G401 (cell line): ENCODE measurements around the gene IGSF9B. TPM values are rescaled to one million over a fixed set of nuclear protein-coding genes. Genes with fewer than 3 reads are reported as not detected.
"Not testable (repeated sequence)": the region's sequence is repeated elsewhere in the genome, so short reads cannot be mapped to it uniquely, and the experiment has no call there.

Source experiments
- DNase-seq: peaks from one replicate; pipeline ENCODE4 v3.0.0-alpha.2; 2015; ENCODE audit warnings: low spot score
- in situ Hi-C: cut with HindIII; loops from 2 replicates; pipeline ENCODE4 v1.10.0; 2016; ENCODE audit warnings: low sequenced_read_pairs, mixed read lengths
- total RNA-seq: library from RNA; depleted of rRNA; stranded (reverse); fragments of >200 nt; shearing (Covaris generic); gene quantifications from 2 replicates; pipeline ENCODE4 v1.2.3, GENCODE V29; 2014; rRNA removed

Gene IGSF9B
- 0.51 and 0.74 TPM in 2 replicates for total RNA-seq

GRCh38 chr11:133956650-133957633, at the start of gene IGSF9B:
Gene IGSF9B, minus strand, starts transcription at chr11:133956968. Its CDS starts 214 bp downstream, at chr11:133956754.
- in situ Hi-C loops: no loop called here
- peak; percentile 94 for DNase-seq

DNA sequence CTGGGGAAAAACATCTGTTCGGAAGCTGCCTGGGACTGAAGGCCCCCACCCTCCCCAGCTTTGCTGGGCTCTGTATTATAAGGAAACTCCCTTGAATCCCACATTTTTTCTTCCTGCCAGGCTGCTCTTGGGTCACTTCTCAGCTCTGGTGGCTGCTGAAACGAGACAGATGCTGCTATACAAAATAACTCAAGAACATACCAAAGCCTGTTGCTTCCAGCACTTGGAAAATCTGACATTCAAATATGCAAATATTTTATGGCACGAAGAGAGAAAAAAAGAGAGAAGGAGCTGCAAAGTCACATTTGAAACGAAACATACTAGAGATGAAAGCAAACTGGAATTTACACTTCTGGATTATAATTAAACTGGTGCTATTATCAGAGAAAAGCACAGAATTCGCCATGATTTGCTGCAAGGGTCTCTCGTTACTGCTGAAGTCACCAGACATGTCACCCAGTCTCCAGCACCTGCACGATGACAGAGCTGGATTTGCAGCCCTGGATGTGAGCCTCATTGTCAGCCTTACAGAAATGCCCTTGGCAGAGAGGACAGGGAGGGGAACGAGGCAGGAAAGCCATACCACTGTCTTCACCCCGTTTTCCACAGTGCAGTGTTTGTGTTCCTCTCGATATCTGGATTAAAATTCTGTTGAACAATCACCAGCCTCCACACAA, 47.9 kb upstream of the IGSF9B start:
- no peak for DNase-seq
- in situ Hi-C loops: no loop called here

- DNase-seq: no peak
- in situ Hi-C loops: no loop called here
These were observed 47.2 kb upstream of the IGSF9B start for GRCh38 chr11:134003792-134004495.

- not testable (repeated sequence) for DNase-seq
These were observed 46.1 kb upstream of the IGSF9B start for GRCh38 chr11:134002819-134003218.

GRCh38 chr11:134002338-134002737, 45.6 kb upstream of the IGSF9B start:
- DNase-seq, in situ Hi-C loops: not testable (repeated sequence)

More at GRCh38 chr11:134002819-134003218, 46.1 kb upstream of the IGSF9B start:
- in situ Hi-C loops: not testable (repeated sequence)

DNA sequence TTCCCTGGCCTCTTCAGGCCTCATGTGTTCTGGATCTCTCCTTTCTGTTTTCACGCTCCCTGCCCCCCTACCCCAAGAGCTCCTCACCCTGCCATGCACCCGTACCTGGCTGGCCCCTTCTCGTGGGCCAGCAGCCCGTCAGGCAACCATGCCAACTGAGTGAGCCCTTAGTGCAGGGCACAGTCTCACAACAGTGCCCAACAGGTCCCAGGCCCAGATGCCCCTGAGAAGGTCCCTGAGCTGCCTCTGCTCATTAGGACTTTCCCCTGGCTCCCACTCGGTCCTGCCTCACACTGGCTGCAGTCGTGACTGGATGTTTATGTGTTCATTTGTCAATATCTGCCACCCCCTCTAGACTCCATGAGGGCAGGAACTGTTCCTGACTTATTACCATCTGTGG, 44.8 kb upstream of the IGSF9B start:
- in situ Hi-C loops: no loop called here
- no peak for DNase-seq

DNA sequence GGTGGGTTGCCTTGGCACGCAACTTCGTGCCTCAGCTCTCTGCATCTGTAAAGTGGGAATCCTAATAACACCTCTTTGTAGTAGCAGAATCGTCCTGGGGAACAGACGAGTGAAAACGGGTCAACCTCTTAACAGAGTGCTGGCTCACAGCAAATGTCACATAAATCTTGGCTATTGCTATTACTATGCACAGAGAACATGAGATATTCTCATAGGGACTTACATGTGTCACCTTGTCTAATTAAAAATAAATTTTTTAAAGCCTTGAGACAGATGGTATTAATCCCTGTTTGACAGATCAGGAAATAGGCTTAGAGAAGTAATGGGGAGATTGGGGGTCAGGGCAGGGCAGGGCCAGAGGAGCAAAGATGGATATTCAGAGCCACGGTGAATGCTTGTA, 44.3 kb upstream of the IGSF9B start:
- no peak for DNase-seq
- in situ Hi-C loops: no loop called here

- in situ Hi-C loops: no loop called here
- DNase-seq: no peak
These were observed 42.6 kb upstream of the IGSF9B start for GRCh38 chr11:133999355-133999754.

GRCh38 chr11:133997554-133997953, 40.8 kb upstream of the IGSF9B start:
- DNase-seq: no peak
- in situ Hi-C loops: no loop called here

DNA sequence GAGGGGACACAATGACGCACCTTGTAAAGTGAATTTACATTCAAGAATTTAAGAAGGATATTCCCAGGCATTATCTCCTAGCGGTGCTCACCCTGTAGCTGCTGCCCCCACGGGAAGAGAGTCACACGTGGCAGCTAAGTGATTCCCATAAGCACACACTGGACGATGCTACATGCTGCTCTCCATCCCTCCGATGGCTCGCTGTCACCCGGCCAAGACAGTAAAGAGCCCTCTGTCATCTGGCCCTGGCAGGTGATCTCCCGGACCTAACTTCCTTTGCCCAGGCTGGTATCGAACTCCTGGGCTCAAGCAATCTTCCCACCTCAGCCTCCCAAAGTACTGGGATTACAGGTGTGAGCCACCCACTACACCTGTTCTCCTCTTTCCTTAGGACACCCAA, 39.9 kb upstream of the IGSF9B start:
- in situ Hi-C loops: no loop called here
- DNase-seq: no peak

DNA sequence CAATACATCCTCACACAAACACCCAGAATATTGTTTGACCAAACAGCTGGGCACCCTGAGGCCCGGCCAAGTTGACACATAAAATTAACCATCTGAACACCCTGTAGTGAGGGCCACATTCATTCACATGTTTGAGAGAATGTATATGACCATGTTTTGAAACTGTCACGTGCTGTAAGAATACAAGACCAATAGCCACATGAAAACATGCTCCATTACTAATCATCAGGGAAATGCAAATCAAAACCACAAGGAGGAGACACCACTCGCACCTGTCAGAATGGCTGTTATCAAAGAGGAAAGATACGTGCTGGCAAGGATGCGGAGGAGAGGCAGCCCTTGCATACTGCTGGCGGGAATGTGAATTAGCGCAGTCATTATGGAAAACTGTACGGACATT, 38.3 kb upstream of the IGSF9B start:
- in situ Hi-C loops: no loop called here
- DNase-seq: no peak

- DNase-seq: no peak
- in situ Hi-C loops: no loop called here
These were observed 37.2 kb upstream of the IGSF9B start for GRCh38 chr11:133993921-133994320.

DNA sequence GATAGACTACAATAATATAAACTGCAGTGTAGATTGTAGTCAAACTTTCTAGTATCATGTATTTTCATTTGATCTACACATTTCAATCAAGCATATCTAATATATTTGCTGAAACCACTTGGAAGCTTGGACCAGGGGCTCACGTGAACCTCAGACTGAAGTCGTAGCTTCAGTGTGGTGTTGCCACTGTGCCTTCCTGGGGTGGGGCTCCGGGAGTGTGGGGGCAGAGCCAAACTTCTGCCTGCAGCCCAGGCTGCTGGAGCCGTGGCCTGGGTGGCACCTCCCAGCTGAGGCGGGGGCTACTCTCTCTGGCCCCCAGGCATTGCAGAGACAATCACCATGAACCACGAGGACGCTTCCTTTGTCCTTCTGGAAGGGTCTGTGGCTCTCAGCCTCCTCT, 36.3 kb upstream of the IGSF9B start:
- no peak for DNase-seq
- in situ Hi-C loops: no loop called here

DNA sequence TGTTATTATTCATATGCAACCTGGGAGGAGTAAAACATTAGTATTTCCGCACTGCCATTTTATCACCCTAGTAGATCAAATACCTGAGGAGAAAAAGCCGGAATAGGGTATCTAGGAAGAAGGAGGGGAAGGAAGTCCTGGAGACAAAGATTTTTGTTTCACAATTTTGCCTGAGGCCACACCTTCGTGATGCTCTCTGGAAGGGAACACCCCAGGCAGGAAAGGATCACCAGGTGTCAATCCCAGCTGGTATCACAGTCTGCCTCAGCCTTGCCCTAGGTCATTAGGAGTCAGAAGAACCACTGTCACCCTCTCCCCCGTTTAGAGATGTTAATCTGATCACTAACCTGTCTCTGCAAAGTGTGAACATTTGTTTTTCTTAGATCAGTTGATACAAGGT, 35.4 kb upstream of the IGSF9B start:
- in situ Hi-C loops: no loop called here
- no peak for DNase-seq

- in situ Hi-C loops: no loop called here
- no peak for DNase-seq
These were observed 34.3 kb upstream of the IGSF9B start for GRCh38 chr11:133991101-133991500.

GRCh38 chr11:133990501-133990900, 33.7 kb upstream of the IGSF9B start:
- in situ Hi-C loops: no loop called here
- no peak for DNase-seq

- DNase-seq: peak; percentile 97
- in situ Hi-C loops: no loop called here
These were observed 32.1 kb upstream of the IGSF9B start for GRCh38 chr11:133988686-133989410.

GRCh38 chr11:133987171-133987570, 30.4 kb upstream of the IGSF9B start:
- in situ Hi-C loops: no loop called here
- DNase-seq: no peak
